Putamen (tissue), 1 donor: ENCODE measurements around the gene MTHFD2L.
"Not testable (repeated sequence)": the region's sequence is repeated elsewhere in the genome, so short reads cannot be mapped to it uniquely, and the experiment has no call there.

ENCODE experiments used
- DNase-seq: peaks from one replicate; pipeline ENCODE4 v3.0.0-alpha.2; 2016; ENCODE audit warnings: low spot score

Gene MTHFD2L

DNA sequence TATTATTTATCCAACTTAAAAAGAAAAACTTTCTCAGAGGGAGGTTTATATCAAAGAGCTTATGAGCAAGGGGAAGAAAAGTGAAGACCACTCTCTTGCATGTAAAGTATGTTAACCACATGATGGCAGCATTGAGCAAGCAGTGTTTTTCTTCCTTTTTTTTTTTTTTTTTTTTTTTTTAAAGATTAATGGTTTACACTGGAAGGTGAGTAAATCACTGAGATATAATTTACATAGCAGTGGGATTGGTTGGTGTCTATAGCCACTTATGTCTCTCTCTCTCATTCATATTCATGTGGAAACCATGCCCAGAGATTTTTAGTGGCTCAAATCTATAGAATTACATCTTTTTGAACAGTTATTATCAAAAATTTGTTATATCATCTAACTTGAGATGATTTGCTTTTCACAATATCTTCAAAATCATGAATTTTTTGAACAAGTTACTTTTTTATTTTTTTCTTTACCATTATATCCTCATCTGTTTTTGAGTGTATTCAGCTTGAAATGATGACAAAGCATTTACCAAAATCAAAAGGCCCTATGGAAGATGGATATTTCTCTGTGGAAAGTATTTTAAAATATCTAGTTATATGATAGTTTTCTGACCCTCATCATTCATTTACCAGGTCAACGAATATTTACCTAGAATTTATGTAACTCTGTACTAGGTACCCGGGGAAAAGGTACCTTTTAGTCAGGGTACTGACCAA lies 31.6 kb downstream of the MTHFD2L start:
- no peak for DNase-seq

DNA sequence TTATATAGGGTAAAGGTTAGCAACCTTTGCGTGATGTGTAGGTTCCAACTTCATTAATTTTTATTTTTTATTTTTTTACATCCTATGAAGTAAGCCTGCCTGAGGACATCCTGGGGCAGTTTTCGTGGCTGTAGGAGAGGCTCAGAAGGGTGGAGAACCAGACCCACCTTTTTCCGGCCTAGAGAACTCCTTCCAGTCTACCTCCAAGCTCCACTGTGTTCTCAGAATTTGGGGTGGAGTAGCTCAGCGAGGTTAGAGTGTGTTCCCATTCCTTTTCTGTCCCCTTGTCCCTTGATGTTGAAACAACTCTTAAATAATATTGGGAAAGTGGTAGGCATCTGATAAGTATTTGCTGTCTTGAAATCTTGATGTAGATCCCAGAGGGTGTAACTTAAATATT lies 32.4 kb downstream of the MTHFD2L start:
- no peak for DNase-seq

DNA sequence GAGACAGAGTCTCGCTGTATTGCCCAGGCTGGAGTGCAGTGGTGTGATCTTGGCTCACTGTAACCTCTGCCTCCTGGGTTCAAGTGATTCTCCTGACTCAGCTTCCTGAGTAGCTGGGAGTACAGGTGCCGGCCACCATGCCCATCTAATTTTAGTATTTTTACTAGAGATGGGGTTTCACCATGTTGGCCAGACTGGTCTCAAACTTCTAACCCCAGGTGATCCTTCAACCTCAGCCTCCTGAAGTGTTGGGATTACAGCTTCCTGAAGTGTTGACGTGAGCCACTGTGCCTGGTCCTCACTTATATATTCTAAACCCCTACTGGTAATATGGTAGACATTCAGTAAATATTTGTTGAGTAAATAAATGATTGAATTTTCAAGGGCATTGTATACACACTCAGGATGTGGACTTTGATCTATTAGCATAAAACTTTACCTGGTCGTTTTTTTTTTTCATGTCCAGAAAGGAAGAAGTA lies 33.0 kb downstream of the MTHFD2L start:
- no peak for DNase-seq

DNA sequence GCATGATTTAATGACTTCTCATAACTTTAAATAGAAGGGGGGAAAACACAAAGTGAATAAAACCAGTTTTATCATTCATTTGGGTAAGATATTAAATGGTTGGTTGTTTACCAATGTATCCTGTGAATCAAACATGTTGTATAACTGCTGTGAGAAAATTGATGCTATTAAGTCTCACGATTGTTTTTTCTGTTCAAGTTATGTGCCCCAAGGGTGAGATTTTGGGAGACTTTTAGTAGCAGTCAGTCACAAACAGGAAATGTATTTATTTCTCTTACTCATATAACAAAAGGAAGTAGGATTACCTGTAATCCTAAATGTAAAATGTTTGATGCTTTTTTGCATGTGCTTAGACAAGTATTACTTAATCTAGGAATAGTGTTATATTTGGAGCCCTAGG lies 39.2 kb downstream of the MTHFD2L start:
- no peak for DNase-seq

DNA sequence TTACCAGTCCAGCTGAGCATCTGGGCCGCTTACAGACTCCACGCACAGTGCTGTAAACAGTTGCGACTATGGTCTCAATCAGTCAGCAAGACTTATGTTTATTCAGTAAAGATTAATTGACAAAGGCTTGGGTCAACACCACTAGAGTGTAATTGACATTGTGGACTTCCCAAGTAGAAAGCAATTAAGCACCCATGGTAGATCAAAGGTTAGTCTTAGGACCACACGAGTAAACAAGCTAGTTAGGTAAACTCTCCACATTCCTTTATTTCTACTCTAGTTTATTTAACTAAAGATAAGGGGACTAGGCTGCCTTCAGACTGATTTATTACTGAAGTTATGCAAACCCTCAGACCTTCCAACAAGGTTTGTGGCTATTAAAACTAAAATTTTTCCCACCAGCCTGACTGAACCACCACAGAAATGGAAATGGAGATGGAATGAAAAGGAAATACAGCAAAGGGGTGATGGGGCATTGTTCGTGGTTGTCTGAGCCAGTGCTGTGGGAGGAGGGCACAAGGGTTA lies 44.2 kb downstream of the MTHFD2L start:
- DNase-seq, result no peak

DNA sequence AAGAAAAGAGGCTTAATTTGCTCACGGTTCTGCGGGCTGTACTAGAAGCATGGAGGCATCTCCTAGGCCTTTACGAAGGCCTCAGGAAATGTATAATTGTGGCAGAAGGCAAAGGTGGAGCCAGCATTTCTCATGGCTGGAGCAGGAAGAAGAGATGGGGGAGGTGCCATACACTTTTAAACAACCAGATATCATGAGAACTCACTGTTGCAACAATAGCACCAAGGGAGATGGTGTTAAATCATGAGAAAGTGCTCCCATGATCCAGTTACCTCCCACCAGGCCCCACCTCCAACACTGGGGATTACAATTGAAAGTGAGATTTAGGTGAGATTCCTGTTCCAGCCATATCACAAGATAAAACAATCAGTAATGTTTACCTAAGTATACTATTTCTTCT lies 45.5 kb downstream of the MTHFD2L start:
- no peak for DNase-seq

DNA sequence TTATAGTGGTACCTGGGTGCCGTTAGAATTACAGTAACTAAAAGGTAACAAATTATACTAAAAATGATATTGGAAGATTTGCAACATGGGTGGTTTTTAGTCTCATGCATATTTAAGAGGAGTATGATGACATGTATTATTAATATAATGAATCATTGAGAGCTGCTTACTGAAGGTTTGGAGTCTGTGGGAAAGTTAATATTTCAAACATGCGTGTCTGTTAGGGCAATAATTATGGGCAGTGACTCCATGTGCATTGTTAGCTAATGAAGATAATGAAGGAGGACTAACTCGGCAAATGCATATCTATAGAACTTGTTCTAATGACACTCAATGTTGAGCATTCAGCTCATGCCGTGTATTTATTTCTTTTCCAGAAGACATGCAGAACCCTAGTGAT lies 47.1 kb downstream of the MTHFD2L start:
- no peak for DNase-seq

DNA sequence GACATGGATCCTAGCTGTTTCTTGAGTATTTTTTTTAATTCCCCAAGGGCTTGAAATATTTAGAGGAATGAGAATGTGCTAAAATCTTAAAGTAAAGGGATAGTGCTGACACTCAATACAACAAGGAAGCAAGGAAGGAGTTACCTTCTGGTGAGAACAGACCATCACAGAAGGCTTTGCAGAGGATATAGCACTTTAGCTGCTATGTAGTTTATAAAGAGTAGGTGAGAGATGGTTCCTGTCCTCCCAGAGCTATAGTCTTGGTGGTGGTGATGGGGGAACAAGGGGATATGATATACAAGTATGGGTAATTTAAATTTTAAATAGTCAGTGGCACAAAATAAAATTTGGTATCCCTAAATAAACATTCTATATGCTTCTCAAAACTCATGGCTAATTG lies 47.6 kb downstream of the MTHFD2L start:
- DNase-seq, result no peak

DNA sequence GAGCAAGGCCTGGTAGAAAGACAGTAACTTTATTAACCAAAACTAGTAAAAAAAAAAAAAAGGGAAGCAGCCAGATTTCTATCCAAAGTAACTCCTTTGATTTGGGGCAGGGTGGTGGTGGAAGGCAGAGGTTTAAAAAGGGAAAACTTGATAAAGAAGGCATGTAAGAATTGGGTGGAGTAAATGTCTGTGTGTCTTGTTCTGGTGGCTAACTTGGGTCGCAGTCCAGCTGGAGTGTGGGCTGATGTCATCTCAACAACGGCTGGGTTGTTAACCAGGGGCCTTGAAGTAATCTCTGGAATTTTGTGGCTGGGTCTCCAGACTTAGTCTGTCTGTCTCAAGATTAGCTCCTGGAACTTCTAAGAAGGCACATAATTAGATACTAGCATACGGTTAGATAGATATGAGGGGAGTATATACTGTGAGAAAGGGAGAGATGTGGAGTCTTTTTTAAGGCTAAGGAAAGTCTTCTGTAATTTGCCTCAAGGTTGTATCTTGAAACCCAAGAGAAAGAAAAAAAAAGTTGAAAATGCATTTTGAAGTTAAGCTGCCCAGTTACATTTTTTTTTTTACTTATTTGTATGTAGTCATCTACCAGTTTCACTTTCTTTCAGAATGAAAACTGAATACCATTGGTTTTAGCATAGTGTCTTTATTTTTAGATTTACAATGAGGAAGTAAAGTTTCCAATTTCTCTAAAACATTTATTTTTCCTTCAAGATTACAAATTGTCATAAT lies 48.3 kb downstream of the MTHFD2L start:
- no peak for DNase-seq

DNA sequence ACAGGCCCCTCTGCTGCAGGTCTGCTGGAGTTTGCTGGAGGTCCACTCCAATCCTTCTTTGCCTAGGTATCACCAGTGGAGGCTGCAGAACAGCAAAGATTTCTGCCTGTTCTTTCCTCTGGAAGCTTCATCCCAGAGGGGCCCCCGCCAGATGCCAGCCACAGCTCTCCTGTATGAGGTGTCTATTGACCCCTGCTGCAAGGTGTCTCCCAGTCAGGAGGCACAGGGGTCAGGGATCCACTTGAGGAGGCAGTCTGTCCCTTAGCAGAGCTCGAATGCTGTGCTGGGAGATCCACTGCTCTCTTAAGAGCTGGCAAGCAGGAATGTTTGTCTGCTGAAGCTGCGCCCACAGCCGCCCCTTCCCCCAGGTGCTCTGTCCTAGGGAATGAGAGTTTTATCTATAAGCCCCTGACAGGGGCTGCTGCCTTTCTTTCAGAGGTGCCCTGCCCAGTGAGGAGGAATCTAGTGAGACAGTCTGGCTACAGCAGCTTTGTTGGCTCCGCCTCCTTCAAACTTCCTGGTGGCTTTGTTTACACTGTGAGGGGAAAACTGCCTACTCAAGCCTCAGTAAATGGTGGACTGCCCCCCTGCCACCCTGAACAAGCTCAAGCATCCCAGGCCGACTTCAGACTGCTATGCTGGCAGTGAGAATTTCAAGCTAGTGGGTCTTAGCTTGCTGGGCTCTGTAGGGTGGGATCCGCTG lies 56.7 kb downstream of the MTHFD2L start:
- not testable (repeated sequence) for DNase-seq

DNA sequence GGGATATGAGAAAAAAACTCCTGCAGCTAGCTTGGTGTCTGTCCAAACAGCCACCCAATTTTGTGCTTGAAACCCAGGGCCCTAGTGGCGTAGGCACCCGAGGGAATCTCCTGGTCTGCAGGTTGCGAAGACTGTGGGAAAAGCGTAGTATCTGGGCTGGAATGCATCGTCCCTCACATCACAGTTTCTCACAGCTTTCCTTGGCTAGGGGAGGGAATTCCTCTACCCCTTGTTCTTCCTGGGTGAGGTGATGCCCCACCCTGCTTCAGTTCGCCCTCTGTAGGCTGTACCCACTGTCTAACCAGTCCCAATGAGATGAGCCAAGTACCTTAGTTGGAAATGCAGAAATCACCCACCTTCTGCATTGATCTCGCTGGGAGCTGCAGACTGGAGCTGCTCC lies 57.3 kb downstream of the MTHFD2L start:
- DNase-seq, result not testable (repeated sequence)

DNA sequence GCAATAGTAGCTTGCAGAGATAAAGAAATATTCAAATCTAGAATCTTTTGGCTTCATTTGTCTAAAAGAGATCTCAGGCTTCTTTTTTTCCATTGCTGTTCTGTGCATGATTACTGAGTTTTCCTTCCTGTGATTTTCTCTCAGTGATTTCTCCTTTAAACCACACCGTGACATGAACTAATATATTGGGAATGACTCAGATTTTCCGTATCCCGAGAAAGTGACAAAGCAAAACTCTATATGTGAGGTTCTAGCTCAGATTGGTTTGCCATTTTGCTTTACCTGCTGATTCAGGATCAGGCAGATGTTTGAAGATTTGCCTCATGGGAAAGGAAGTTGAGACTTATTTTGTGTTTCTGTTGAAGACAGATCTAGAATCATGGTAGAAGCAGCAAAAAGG lies 59.4 kb downstream of the MTHFD2L start:
- peak; percentile 35 for DNase-seq

DNA sequence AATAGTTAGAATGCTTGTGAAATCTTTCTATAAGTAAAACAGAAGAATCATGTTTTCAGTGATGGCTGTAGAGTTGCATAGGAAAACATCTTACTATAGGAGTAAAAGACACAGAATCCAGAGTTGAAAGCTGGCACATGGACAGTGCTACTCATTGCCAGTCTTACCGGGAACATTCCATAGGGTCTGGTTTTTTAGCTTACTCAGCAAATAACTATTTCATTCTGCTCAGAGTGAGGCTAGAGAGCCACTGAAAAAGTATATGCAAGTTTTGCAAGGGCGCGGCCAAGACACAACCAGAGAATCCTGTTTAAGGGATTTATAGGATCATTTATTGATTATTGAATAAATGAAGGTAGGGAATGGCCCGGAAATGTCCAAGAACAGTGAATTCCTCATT lies 60.3 kb downstream of the MTHFD2L start:
- DNase-seq, result no peak

DNA sequence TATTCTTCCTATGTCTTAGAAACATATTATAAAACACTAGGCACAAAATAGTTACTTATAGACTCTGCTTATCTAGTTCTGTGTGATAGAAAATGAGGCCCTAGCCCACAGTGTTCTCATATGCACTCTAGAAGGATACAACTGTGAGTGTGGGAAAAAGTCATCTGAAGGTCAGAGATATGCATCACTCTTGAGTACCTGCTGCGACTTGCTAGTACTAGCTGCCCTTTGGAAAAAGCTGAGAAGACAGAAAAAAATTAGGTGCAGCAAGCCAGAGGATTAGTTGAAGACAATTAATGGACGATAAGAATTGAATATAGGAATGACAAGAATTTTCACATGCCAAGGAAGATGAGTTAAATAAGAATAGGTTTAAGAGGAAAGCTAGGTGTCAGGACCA lies 61.3 kb downstream of the MTHFD2L start:
- DNase-seq, result no peak

DNA sequence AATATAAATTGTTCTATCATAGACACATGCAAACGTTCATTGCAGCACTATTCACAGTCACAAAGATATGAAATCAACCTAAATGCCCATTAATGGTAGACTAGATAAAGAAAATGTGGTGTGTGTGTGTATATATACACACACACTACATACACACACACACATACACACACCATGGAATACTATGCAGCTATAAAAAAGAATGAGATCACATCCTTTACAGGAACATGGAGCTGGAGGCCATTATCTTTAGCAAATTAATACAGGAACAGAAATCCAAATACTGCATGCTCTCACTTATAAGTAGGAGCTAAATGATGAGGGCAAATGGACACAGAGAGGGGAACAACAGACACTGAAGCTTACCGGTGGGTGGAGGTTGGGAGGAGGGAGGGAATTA lies 65.2 kb downstream of the MTHFD2L start:
- no peak for DNase-seq

DNA sequence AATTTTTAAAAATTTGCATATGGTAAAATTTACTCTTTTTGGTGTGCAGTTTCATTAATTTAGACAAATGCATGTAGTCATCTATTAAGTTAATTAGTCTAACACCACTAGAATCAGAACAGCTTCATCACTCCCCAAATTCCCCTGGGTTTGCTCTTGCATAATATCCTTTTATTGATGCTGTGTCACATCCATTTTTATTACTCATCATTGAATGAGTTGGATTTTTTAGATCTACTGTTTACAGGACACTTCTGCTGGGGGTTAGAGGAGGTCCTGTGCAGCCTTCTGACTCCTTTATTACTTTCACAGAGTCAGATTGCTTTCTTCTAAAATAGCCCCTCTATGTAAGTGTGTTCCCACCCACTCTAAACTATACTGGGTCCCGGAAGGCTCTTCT lies 65.9 kb downstream of the MTHFD2L start:
- DNase-seq, result no peak

DNA sequence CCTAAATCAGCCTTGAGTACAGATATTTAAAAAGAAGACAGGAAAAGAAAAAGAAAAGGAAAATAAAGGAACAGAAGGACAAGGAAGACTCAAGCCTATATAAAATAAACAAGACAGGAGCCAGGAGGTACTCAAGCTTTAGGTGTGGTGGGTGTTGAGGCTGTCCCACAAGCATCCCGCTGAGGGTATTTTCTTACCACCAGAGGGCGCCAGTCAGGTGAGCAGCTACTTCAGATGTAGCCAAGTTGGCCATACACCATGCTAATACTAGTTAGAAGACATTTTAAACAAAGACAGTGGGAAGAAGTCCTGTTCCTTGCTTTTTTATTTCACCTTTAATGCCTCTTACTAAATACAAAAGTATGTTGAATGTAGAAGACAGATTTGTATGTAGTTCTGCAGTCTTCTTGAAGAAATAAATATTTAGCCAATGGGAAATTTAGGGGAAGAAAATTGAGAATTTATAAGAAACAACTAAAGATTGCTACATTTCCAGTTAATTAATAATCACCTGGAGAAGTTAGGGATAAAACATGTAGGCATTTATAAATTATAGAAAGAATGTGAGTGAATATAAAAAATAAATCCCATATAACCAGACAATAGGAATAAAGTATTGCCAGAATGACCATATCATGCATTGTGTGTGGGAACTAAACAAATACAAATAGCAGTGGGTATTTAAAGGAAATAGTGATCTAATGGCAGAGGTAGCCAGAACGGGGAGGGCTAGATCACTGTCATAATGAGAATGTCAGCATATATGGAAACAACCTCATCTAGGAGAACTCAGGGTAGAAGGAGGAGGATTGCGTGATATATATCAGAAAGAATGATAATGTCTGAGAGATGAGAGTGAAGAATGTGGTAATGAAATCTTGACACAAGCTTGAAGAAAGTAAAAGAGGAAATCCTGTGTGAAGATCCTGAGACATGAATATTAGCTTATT lies 71.0 kb downstream of the MTHFD2L start:
- no peak for DNase-seq

DNA sequence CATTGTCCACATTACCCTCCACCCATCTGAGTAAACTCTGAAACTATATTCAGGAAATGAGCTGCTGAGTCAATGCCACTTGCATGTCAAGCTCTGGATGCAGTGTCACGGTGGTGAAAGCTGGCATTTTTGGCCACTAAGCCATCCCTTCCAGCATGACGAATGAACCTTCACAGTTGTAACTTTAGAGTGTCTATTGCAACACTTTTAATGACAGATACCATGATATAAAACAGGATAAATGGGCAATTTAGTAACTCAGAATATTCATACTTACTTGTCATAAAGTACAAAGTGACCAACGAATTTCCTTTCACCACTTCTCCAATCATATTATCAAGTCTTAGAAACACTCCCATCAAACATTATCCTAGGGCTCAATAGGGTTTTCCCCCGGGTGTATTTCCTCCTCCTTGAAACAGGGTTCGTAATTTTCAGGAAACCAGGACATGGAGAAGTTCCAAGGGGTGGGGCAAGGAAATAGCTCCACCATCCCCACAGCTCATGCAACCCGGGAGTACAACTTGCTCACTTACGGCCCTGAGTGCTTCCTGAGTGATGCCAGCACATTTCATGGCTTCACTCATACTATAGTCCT lies 73.1 kb downstream of the MTHFD2L start:
- no peak for DNase-seq

DNA sequence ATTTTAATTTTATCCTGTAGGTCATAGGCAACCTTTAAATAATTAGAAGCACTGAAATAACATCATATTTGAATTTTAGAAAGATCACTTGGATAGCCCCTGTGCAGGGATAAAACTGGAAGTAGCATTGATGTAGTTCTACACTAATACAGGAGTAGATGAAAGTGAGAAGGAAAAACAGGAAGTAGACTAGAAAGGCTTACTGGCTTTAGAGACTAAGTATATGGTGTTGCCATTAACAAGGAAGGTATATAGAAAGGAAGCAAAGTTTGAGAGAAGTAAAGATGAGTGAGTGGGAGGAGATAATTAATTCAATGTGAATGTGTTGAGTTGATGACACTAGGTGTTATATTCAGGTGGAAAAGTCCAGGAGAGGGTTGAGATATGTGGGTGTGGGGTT lies 77.2 kb downstream of the MTHFD2L start:
- no peak for DNase-seq

DNA sequence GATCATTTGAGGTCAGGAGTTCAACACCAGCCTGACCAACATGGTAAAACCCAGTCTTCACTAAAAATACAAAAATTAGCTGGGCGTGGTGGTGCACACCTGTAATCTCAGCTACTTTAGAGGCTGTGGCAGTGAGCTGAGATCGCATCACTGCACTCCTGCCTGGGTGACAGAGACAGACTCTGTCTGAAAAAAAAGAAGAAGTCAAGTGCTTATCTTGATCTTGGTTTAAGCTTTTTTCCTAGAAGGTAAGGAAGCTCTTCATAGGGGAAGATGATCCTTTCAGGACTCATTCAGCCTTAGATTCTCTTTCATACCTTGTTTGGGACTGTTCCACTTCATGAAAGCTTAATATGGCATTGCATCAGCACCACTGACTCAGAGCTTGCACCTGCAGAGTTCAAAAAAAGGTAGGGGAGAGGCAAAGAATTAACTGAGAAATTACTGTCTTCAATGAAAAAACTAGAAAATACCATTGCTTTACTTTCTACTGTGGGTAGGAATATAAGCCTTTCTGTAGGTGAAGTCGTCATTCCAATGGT lies 79.6 kb downstream of the MTHFD2L start:
- no peak for DNase-seq

DNA sequence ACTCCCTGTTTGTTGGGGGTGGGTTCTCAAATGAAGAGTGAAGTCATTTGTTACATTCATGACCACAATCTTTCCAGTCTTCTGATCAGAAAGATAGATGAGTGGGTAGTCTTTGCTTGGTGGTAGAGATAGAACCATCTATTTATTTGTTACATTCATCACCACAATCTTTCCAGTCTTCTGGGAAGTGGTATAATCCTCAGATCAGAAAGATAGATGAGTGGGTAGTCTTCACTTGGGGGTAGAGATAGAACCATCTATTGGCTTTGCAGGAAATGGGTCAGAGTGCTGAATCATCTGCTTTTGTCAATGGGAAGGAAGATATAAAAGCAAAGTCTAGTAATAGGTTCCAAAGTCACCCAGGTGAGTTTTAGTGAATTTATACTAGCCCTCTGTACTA lies 86.1 kb downstream of the MTHFD2L start:
- DNase-seq, result no peak
